ENCODE results near the gene MDM2.
A peak's percentile ranks its signal among the peaks of the same experiment; 100 is the strongest.

DNA sequence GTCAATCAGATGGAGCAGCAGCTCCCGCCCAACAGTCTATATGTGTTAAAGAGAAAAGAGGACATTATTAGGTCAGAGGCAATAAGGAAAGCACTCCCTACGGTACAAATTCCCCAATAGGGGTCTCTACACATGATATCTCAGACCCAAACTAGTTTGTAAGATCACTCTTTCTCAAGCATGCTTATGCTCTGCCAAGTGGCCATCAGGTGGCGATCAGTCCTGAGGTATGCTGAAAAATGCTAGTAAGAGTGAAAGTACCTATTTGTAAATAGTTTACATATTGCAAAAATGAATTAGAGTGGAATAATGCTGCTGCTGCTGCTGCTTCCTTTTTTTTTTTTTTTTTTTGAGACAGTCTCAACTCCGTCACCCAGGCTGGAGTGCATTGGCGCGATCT is 63.9 kb downstream of the MDM2 start:
- TF ChIP-seq CTCF (CRISPR knock-in tag; IDR thresholded peaks at IDR 0.05) (peak; percentile 52), MAX (IDR thresholded peaks at IDR 0.05) (no peak), CHD2 (IDR thresholded peaks at IDR 0.05; ENCODE audit: low read depth, low read length) (no peak), MEIS1 (CRISPR knock-in tag; IDR thresholded peaks at IDR 0.05; ENCODE audit: borderline replicate concordance) (no peak), ZNF468 (CRISPR knock-in tag; IDR thresholded peaks at IDR 0.05) (no peak), ZSCAN29 (CRISPR knock-in tag; conservative IDR thresholded peaks at IDR 0.05) (no peak), RCOR2 (CRISPR knock-in tag; IDR thresholded peaks at IDR 0.05) (no peak), U2AF1 (optimal IDR thresholded peaks at IDR 0.05; ENCODE audit: low read depth, low read length) (no peak), ZNF17 (CRISPR knock-in tag; IDR thresholded peaks at IDR 0.05) (no peak), POLR2A (IDR thresholded peaks at IDR 0.05; ENCODE audit: insufficient read depth in 1 of 2, low read depth in 2 of 2, low read length in 2 of 2) (no peak)
- TF ChIP-seq, protein P1, sequence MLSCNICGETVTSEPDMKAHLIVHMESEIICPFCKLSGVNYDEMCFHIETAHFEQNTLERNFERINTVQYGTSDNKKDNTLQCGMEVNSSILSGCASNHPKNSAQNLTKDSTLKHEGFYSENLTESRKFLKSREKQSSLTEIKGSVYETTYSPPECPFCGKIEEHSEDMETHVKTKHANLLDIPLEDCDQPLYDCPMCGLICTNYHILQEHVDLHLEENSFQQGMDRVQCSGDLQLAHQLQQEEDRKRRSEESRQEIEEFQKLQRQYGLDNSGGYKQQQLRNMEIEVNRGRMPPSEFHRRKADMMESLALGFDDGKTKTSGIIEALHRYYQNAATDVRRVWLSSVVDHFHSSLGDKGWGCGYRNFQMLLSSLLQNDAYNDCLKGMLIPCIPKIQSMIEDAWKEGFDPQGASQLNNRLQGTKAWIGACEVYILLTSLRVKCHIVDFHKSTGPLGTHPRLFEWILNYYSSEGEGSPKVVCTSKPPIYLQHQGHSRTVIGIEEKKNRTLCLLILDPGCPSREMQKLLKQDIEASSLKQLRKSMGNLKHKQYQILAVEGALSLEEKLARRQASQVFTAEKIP (CRISPR knock-in tag; IDR thresholded peaks at IDR 0.05; ENCODE audit: borderline replicate concordance): no peak

Data from HepG2 (cell line).